ENCODE measurements around the gene ERI2.
"Not testable (repeated sequence)": the region's sequence is repeated elsewhere in the genome, so short reads cannot be mapped to it uniquely, and the experiment has no call there.

Gene ERI2

DNA sequence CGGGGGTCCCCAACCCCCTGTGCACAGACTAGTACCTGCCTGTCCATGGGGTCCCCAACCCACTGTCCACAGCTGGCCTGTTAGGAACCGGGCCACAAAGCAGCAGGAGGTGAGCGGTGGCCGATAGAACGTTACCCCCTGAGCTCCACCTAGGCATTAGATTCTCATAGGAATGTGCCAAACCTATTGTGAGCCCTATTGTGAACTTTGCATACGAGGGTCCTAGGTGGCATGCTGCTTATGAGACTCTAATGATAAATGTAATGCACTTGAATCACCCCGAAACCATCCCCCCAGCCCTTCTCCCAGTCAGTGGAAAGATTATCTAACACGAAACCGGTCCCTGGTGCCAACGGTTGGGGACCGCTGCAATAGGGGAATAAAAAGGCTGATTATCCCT lies 1.6 kb upstream of the ERI2 start:
- peak overlapping the region; percentile 95 for H3K4me3 ChIP-seq (replicated peaks; ENCODE audit: low read depth, low read length)
- TF ChIP-seq CTCF (IDR thresholded peaks at IDR 0.05; ENCODE audit: low read depth, low read length, missing control alignments) = no peak
- no peak for DNase-seq (ENCODE audit: extremely low read depth, low read depth)

- H3K4me3 ChIP-seq (replicated peaks; ENCODE audit: low read depth, low read length) = peak overlapping the region; percentile 95
- DNase-seq (ENCODE audit: extremely low read depth, low read depth) = not testable (repeated sequence)
Observed at GRCh38 chr16:20805684-20806167, 546 bp downstream of the ERI2 start.

- no peak overlapping the region for H3K4me3 ChIP-seq (replicated peaks; ENCODE audit: low read depth, low read length)
- no peak for TF ChIP-seq CTCF (IDR thresholded peaks at IDR 0.05; ENCODE audit: low read depth, low read length, missing control alignments)
- DNase-seq (ENCODE audit: extremely low read depth, low read depth) = no peak
Observed at GRCh38 chr16:20803561-20804214, 2.6 kb downstream of the ERI2 start.

DNA sequence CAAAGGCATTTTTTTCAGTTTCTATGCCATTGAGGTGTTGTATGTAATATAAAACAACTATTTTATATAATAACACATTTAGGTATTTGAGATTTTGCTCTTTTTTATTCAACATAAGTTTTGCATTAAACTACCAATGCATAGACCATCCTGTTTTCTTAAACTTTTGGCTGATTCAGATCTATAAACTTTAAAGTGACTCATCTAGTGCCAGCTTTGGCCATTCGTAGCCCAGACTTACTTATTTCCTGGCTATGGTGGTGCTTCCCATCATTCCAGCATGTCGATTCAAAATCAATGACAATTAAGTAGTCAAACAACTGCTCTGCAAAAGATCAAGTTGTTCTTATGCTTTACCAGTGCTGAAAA lies 3.1 kb downstream of the ERI2 start:
- H3K4me3 ChIP-seq (replicated peaks; ENCODE audit: low read depth, low read length) = no peak overlapping the region
- DNase-seq (ENCODE audit: extremely low read depth, low read depth) = no peak
- TF ChIP-seq CTCF (IDR thresholded peaks at IDR 0.05; ENCODE audit: low read depth, low read length, missing control alignments) = no peak

DNA sequence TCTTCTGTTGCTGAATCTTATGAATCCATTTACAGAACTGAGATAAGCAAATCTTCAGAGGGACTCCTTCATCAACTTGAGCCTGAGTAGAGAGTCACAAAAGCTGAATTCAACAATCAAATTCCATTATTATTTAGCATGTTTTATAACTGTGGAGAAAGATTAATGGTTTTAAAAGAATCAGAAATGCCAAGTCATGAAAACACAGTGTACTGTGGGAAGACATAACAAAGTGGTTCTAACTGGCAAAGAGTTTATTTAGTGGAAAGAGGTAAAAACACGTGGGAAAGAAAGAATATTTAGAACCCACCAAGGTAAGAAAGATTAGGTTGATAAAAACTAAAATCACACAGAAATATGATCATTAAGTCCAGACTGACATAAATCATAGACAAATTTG lies 5.0 kb downstream of the ERI2 start:
- H3K4me3 ChIP-seq (replicated peaks; ENCODE audit: low read depth, low read length) = no peak overlapping the region
- no peak for TF ChIP-seq CTCF (IDR thresholded peaks at IDR 0.05; ENCODE audit: low read depth, low read length, missing control alignments)
- DNase-seq (ENCODE audit: extremely low read depth, low read depth) = no peak

DNA sequence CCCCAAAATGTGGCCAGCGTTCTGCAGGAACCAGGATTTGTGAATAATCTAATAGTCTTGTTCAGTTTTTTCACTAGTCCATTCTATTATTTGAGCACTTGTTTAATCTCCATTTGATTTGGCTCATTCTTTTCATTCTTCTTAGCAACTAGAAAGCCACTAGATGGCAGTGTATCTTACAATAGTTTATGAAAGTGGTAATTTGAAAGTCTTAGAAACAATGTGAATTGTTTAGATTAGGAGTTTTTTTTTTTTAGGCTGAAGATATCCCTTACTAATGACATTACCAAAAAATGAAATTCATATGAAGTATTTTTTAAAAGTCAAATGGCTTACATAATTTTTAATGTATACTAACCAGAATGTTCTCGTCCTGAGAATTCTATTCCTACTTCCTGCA lies 6.7 kb downstream of the ERI2 start:
- no peak for DNase-seq (ENCODE audit: extremely low read depth, low read depth)
- TF ChIP-seq CTCF (IDR thresholded peaks at IDR 0.05; ENCODE audit: low read depth, low read length, missing control alignments) = peak; percentile 48
- no peak overlapping the region for H3K4me3 ChIP-seq (replicated peaks; ENCODE audit: low read depth, low read length)

GRCh38 chr16:20798364-20798763 lies 7.9 kb downstream of the ERI2 start:
- no peak for DNase-seq (ENCODE audit: extremely low read depth, low read depth)
- H3K4me3 ChIP-seq (replicated peaks; ENCODE audit: low read depth, low read length) = no peak overlapping the region
- TF ChIP-seq CTCF (IDR thresholded peaks at IDR 0.05; ENCODE audit: low read depth, low read length, missing control alignments) = no peak

Measured in HFF-Myc (cell line).